ENCODE results near the gene MND1.

DNA sequence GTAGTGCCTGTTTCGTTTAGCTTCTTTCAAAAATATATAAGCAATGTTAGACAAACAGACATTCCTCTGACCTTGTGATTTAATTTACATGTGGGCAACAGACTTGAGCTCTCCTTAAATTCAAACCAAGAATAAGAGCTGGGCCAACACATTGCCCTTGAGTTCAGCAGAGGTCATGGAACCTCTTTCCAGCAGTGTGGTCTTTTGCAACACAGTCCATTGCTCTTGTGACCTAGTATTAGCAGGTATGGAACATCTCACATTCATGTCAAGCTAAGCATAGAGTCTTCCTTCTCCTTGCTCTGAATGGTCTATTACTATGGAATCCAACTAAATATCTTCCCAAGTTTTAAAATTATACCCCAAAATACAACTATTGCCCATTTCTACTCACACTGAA is 33.7 kb upstream of the MND1 start:
- TF ChIP-seq CTCF (IDR thresholded peaks at IDR 0.05) = no peak
- TF ChIP-seq POLR2A (IDR thresholded peaks at IDR 0.05) = no peak

All from esophagus squamous epithelium (tissue), 4 donors.